Measurements from ENCODE around the gene PTPRF.

Gene PTPRF

DNA sequence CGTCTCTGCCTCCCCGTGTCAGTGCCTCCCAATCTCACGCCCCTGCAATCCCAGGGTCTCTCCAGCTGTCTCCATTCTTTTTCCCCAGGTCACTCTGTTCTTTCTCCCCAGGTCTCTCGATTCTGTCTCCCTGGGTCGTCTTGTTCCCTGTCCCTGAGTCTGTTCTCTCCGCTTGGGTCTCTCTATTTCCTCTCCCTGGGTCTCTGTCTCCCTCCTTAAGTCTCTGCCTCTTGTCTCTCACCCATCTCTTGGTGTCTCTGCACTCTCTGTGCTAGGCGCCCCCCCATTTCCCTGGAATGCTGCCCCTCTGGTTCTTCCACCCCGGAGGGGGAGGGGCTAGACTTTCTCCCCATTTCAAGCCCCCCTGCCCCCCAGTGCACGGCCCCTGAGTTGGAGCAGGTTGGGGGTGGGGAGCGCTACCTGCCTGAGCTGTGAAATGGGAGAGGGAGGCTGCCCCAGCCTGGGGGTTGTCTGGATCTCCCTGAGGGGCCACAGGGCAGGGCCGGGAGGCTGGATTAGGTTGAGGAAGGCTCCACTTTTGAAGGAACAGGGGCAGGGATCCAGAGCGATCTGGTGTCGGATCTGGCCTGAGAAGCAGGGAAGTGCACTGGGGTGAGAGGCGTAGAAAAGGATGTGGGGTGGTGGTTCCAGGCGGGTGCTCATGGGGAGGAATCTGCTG is 1.4 kb downstream of the PTPRF start:
- TF ChIP-seq, protein P1, sequence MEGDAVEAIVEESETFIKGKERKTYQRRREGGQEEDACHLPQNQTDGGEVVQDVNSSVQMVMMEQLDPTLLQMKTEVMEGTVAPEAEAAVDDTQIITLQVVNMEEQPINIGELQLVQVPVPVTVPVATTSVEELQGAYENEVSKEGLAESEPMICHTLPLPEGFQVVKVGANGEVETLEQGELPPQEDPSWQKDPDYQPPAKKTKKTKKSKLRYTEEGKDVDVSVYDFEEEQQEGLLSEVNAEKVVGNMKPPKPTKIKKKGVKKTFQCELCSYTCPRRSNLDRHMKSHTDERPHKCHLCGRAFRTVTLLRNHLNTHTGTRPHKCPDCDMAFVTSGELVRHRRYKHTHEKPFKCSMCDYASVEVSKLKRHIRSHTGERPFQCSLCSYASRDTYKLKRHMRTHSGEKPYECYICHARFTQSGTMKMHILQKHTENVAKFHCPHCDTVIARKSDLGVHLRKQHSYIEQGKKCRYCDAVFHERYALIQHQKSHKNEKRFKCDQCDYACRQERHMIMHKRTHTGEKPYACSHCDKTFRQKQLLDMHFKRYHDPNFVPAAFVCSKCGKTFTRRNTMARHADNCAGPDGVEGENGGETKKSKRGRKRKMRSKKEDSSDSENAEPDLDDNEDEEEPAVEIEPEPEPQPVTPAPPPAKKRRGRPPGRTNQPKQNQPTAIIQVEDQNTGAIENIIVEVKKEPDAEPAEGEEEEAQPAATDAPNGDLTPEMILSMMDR (IDR thresholded peaks at IDR 0.05; ENCODE audit: extremely low read depth, missing control alignments): no peak
- DNase-seq (ENCODE audit: low spot score): no peak

DNA sequence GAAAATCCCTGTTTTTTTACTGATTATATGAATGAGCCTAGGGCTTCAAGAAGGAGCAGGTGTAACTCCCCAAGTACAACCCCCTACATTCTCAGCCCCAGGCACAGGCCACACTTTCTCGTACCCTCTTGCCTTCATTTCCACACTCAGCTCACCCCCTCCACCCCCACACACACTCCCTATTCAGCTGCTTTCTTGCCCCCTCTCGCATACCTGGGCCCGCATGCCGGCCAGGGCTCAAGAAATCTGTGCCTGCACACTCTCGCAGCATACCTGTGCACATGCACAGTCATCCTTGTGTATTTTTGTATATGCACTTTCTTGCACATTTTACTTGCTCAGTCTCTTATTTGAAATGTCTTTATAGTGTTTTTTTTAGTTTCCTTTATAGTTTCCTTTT is 2.0 kb downstream of the PTPRF start:
- no peak for DNase-seq (ENCODE audit: low spot score)
- TF ChIP-seq, protein P1 (IDR thresholded peaks at IDR 0.05; ENCODE audit: extremely low read depth, missing control alignments): no peak

DNA sequence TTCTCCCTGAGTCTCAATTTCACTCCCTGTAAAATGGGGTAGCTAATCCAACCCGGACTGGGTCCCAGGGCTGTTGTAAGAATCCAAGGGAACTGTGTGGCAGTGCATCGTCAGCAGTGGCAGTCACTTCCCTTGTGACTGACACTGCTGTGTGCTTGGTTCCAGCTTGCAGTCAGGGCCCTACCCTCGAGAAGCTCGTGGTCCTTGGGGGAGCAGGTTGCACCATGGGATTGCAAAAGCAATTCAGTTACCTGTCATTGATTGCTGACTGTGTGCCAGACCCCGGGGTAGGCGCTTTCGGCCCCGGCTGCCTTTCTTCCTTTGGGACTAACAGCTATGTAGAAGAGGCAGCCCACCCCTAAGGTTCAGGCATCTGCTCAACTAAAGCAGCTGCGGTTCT is 2.9 kb downstream of the PTPRF start:
- TF ChIP-seq, protein P1 (IDR thresholded peaks at IDR 0.05; ENCODE audit: extremely low read depth, missing control alignments): no peak

DNA sequence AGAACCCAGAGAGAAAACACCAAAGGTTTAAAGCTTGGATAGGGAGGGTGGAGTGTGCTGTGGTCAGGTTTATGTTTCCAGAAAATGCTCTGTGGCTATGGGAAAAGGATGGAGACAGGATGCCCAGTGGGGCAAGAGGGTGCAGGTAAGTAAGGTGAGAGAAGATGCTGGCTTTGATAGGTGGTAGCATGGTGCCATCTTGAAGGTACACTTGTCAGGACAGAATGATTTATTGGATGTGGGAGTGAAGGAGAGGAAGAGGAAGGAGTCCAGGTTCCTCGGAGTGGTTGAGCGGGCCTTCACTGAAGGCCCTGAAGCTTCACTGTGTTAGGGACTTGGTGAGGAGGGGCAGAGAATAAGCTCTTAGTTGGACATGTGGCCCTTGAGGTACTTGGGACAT is 3.6 kb downstream of the PTPRF start:
- DNase-seq (ENCODE audit: low spot score): no peak

More for the DNA sequence above, 2.9 kb downstream of the PTPRF start:
- no peak for DNase-seq (ENCODE audit: low spot score)

GRCh38 chr1:43536196-43536863 is 5.6 kb downstream of the PTPRF start:
- TF ChIP-seq, protein P1 (IDR thresholded peaks at IDR 0.05; ENCODE audit: extremely low read depth, missing control alignments): no peak
- DNase-seq (ENCODE audit: low spot score): no peak

More for the DNA sequence above, 3.6 kb downstream of the PTPRF start:
- TF ChIP-seq, protein P1 (IDR thresholded peaks at IDR 0.05; ENCODE audit: extremely low read depth, missing control alignments): no peak

DNA sequence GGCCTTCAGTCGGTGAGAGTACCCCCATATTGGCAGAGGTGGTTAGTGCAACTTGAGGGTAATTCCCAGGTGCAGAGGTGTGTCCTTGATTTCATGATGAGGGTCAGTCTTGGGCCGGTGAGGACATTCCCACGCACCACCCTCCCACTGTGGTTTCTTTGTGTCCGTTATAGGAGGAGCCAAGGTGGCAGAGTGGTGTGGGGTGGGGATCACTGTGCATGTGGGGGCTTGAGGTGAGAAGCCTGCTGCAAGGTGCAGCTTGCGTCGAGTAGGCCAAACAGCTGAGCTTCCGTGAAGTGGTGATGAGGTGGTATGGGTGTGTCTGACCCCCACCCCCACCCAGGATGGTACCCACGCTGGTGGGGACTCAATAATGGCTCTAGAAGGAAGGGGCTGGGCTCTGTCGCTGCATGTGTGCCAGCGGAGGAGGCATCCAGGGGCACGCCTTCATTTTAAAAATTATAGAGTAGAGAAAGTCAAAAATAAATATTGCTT is 6.2 kb downstream of the PTPRF start:
- no peak for DNase-seq (ENCODE audit: low spot score)
- TF ChIP-seq, protein P1 (IDR thresholded peaks at IDR 0.05; ENCODE audit: extremely low read depth, missing control alignments): no peak

- no peak for DNase-seq (ENCODE audit: low spot score)
Measured at GRCh38 chr1:43537423-43538142, 6.9 kb downstream of the PTPRF start.

More at GRCh38 chr1:43537423-43538142, 6.9 kb downstream of the PTPRF start:
- TF ChIP-seq, protein P1 (IDR thresholded peaks at IDR 0.05; ENCODE audit: extremely low read depth, missing control alignments): no peak

Data from GM20000 (cell line).